PC-3 (cell line): ENCODE results near the gene C17orf100.

Experiments used
- EZH2 ChIP-seq: fragments of 300-600 bp; sonication (generic); IDR thresholded peaks from one replicate; pipeline ENCODE4 v1.6.1; 2017; ENCODE audit warnings: antibody characterized with exemption, mild to moderate bottlenecking, low read length; ENCODE audit not compliant: unreplicated experiment
- TF ChIP-seq, protein P1 (sequence below): fragments of 300-600 bp; sonication (generic); conservative IDR thresholded peaks from 2 replicates; pipeline ENCODE4 v1.5.1; 2017; ENCODE audit warnings: antibody characterized with exemption, low read depth, mild to moderate bottlenecking, low read length

DNA sequence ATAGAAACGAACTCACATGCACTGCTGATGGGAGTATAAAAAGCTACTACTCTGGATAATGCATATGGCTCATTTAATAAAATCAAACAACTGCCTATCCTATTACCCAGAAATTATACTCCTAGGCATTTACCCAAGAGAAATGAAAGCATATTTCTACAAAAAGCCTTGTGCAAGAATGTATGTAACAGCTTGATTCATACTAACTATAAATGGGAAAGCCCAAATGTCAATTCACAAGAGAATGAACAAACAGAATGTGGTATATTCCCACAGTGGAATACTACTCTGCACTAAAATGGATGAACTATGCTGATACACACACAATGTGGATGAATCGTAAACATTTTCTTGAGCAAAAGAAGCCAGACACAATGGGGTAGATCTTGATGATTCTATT lies 49.4 kb upstream of the C17orf100 start:
- TF ChIP-seq, protein P1, sequence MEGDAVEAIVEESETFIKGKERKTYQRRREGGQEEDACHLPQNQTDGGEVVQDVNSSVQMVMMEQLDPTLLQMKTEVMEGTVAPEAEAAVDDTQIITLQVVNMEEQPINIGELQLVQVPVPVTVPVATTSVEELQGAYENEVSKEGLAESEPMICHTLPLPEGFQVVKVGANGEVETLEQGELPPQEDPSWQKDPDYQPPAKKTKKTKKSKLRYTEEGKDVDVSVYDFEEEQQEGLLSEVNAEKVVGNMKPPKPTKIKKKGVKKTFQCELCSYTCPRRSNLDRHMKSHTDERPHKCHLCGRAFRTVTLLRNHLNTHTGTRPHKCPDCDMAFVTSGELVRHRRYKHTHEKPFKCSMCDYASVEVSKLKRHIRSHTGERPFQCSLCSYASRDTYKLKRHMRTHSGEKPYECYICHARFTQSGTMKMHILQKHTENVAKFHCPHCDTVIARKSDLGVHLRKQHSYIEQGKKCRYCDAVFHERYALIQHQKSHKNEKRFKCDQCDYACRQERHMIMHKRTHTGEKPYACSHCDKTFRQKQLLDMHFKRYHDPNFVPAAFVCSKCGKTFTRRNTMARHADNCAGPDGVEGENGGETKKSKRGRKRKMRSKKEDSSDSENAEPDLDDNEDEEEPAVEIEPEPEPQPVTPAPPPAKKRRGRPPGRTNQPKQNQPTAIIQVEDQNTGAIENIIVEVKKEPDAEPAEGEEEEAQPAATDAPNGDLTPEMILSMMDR: no peak
- TF ChIP-seq EZH2: no peak
